GM19351 (cell line): Measurements from ENCODE around the gene ACTR8.

Experiments
- ATAC-seq: cut with Tn5 transposase; IDR thresholded peaks from one replicate; pipeline ENCODE4 v1.9.1; 2021; ENCODE audit warnings: mild to moderate bottlenecking, moderate library complexity; ENCODE audit not compliant: unreplicated experiment

ACTR8 gene

GRCh38 chr3:53865732-53866499 lies 16.0 kb downstream of the ACTR8 start:
- no peak for ATAC-seq

- ATAC-seq: no peak
These were observed 18.8 kb downstream of the ACTR8 start for GRCh38 chr3:53863145-53863544.

GRCh38 chr3:53862241-53862640 lies 19.7 kb downstream of the ACTR8 start:
- no peak for ATAC-seq

- ATAC-seq: no peak
These were observed 21.8 kb downstream of the ACTR8 start for GRCh38 chr3:53860196-53860595.

GRCh38 chr3:53859178-53859577 lies 22.8 kb downstream of the ACTR8 start:
- ATAC-seq: no peak

- no peak for ATAC-seq
These were observed 23.7 kb downstream of the ACTR8 start for GRCh38 chr3:53858096-53858741.

- ATAC-seq: no peak
These were observed 25.0 kb downstream of the ACTR8 start for GRCh38 chr3:53856964-53857363.

- no peak for ATAC-seq
These were observed 31.1 kb downstream of the ACTR8 start for GRCh38 chr3:53850895-53851294.

- ATAC-seq: no peak
These were observed 32.0 kb downstream of the ACTR8 start for GRCh38 chr3:53849916-53850315.

GRCh38 chr3:53846851-53847155 lies 35.1 kb downstream of the ACTR8 start:
- ATAC-seq: no peak

GRCh38 chr3:53846134-53846850 lies 35.7 kb downstream of the ACTR8 start, which contains the start of the genes CHDH and IL17RB:
Gene CHDH, minus strand, starts transcription at chr3:53846419. Its CDS starts 22,411 bp downstream, at chr3:53824008.
Gene IL17RB, plus strand, starts transcription at chr3:53846568. Its CDS starts 21 bp downstream, at chr3:53846589.
- ATAC-seq: peak; percentile 51

GRCh38 chr3:53845881-53846133 lies 36.1 kb downstream of the ACTR8 start:
- ATAC-seq: no peak

- peak; percentile 13 for ATAC-seq
These were observed 36.7 kb downstream of the ACTR8 start for GRCh38 chr3:53845103-53845880.

GRCh38 chr3:53844262-53845102 lies 37.5 kb downstream of the ACTR8 start:
- ATAC-seq: no peak

- no peak for ATAC-seq
These were observed 38.5 kb downstream of the ACTR8 start for GRCh38 chr3:53843195-53844177.

- ATAC-seq: no peak
These were observed 39.3 kb downstream of the ACTR8 start for GRCh38 chr3:53842436-53843194.

- no peak for ATAC-seq
These were observed 40.7 kb downstream of the ACTR8 start for GRCh38 chr3:53841296-53841695.

- ATAC-seq: no peak
These were observed 44.6 kb downstream of the ACTR8 start for GRCh38 chr3:53837331-53837730.
